HG02970 (cell line): ENCODE results near the gene PCAT6.
"Not testable (repeated sequence)": the region's sequence is repeated elsewhere in the genome, so short reads cannot be mapped to it uniquely, and the experiment has no call there.

Source experiments
- ATAC-seq: cut with Tn5 transposase; IDR thresholded peaks from one replicate; pipeline ENCODE4 v1.9.1; 2021; ENCODE audit warnings: mild to moderate bottlenecking, moderate library complexity, moderate number of reproducible peaks; ENCODE audit not compliant: unreplicated experiment, low FRiP score

PCAT6 gene

DNA sequence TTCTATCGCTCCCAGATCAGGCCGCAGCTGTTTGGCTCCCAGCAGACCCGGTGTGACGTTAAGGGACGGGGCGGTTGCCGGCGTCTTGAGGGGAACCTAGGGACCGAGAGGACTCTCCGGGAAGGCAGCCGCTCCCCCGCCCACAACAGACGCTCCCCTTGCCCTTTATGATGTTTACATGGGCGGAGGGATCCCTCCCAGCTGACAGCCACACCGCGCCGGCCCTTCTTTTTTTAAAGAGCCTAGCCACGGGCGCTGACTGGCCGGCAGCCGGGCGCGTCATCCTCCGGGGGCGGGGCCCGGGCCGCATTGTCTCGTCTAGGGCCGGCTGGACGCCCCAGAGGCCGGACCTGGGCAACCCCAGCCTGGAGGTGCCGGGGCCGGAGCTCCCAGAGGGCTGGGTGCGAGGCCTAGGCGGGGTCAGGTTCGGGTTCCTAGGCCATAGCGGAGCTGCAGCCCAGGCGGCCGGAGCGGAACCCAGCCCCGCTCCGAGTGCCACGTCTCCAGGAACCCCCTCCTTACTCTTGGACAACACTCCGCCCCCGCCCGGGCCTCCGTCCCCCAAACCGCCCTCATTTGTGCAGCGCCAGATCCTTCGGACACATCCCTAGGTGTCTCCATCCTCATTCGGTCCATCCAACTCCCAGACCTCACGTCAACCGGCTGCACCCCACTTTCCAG is at the start of gene PCAT6:
PCAT6 (plus strand) TSS at position 340 of the 681 bp plus-strand sequence.
- peak; percentile 64 for ATAC-seq

DNA sequence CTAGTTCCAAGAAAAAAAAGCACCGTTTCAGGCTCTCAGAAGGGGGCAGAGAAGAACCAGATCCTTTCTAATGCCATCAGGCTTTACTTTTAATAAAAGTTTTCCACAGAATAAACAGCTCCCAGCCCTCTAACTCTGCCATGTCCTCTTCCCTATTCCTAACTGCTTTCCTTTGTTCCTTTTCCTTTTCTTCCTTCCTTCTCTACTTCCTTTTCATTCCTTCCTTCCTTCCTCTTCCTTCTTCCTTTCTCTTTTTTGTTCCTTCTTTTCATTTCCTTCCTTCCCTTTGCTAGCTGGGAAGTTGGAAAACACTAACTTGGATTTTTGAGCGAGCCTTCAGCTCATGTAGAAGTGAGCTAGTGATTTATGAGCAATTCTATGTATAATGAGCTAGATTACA is 48.7 kb upstream of the PCAT6 start:
- ATAC-seq: no peak

DNA sequence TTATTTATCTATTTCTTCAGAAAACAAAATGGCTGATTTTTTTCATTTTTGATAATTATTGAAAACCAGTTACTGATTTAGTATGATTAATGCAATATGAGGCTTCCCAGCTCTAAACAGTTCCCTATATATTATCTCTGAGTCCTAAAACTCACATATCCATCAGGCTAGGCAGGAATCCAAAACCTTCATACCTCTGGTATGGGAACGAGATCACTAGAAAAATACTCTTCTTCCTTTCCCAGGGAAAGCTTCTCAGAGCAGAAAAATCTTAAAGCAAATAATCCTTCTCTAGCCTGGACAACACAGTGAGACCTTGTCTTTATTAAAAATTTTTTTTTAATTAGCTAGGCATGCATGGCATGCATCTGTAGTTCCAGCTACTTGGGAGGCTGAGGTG is 45.0 kb upstream of the PCAT6 start:
- no peak for ATAC-seq

DNA sequence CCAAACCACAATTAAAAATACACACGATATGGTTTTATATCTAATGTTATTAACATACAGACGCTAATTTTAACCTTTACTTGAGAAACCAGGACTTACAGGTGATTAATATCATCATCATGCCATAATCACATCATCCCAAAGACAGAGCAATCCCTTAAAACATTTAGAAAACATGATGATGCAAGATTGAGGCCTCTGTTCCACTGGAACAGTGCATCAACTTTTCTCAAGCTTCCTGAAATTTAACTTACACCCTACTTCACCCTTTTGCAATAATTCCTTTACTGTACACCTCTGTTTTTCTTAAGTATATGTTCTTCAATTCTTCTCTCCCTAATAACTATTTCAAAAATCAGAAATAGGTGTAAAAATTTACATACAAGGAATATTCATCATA is 40.6 kb upstream of the PCAT6 start:
- no peak for ATAC-seq

DNA sequence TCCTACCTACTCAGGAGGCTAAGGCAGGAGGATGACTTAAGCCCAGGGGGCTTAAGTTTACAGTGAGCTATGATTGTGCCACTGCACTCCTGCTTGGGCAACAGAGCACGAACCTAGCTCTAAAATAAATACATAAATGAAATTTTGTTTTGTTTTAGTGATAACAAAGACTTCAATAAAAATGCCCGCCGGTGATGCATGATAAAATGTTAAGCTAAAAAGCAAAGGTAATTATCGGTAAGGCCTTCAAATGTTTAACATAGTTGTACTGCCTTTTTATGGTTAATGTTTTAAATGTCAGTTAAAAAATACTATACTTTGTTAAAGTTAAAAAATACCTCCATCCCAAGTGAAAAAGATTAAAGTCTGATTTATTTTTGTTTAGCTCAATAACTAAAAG is 29.6 kb upstream of the PCAT6 start:
- no peak for ATAC-seq

DNA sequence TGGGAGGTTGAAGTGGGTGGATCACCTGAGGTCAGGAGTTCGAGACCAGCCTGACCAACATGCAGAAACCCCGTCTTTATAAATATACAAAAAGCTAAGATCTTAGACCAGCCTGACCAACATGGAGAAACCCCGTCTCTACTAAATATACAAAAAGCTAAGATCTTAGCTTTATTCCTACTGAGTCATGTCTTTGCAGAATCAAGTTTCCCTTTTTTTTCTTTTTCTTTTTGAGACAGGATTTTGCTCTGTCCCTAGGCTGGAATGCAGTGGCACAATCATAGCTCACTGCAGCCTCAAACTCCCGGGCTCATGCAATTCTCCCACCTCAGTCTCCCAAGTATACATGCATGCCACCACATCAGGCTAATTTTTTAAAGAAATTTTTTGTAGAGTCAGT is 23.9 kb upstream of the PCAT6 start:
- ATAC-seq: no peak

DNA sequence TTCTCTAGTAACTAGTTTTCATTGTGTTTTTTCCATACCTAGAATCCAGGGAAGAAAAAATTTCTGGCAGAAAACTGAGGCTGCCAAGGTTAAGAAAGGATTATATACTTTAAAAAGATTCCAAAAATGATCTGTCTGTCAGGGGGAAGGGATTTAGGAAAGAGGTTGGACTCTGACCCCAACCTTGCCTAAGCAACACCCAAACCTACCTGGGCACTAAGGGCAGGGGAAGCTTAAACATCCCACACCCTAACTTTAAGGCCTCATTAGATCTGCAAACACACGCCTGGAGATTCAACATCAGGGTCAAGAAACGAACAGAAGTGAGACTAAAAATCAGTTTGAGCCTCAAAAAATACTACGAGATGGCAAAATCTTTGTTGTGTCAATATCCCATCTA is 22.0 kb upstream of the PCAT6 start:
- no peak for ATAC-seq

DNA sequence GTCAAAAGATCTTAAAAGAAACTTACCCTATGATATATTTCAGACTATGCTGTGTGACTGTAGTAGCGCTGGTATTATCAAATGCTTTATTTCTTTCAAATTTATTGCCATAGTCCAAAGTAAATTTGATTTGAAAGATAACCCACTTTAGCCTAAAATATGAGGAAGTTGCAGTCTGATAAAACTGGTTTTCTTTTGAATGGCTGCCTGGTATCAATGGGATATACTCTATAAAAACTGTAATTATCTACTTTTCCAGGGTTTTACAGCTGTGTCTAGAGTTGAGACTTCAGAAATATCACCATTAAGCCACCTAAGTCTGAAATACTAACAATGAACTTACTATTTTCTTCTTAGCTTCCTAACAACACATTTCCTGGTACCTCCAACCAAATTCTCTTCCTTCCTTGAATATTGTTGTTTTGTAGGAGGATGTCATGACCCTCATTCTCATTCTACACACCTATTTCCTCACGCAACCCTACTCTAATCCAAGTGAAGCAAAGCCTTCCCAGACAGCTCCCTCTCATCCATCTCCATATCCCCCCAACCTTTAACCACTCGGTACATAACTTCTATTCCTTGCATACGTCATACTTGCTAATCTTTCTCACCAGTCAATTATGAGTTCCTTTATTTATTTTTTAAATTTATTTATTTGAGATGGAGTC is 19.5 kb upstream of the PCAT6 start:
- ATAC-seq: no peak

DNA sequence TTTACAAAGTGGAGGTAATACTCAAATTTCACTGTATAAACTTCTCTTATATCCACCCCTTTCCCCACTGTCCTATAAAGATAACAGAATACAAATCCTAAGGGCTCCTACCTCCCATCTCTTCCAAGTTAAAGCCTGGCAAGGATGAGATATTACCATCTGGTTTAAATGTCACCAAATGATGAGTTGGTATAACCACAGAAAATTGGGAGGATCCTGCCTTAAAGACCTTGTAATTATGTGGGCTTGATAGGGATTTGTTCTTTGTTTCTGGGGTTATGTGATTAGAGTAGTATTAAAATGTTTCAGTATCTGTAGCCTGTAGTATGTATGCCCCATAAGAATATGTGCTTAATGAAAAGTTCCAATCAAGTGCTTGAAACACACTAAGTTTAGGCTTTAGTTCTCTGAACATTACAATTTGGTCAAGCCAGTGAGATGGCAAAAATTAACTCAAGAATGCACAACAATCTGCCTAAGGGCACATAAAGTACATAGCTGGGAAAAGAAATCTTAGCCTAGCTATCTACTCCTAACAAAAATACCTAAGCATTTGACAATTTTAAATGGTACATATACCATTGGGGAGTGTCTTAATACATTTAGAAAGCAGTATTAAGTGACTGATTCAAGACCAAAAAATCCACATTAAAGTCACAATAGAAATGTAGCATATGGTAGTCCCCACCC is 16.6 kb upstream of the PCAT6 start:
- ATAC-seq: no peak

DNA sequence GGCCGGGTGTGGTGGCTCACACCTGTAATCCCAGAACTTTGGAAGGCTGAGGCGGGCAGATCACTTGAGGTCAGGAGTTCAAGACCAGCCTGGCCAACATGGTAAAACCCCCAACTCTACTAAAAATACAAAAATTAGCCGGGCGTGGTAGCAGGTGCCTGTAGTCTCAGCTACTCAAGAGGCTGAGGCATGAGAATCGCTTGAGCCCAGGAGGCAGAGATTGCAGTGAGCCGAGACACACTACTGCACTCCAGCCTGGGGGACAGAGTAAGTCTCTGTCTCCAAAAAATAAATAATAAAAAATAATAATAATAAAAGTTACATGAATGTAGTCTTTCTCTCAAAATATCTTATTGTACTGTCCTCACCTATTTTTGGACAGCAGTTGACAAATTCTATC is 15.8 kb upstream of the PCAT6 start:
- ATAC-seq: not testable (repeated sequence)

DNA sequence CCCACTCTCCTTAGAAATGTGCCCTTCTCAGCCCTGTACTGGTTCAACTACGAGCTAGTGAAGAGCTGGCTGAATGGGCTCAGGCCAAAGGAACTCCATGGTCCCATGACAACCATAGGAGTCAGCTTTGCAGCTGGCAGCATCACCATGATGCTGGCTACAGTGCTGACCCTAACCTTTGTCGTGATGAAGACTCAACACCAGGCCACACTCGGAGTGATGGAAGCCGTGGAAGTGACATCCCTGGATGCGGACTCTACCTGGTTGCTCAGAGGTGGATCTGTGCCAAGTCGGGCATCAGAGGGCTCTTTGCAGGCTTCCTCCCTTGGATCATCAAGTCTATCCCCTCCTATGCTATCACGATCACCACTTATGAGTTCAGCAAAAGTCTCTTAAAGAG is 14.1 kb upstream of the PCAT6 start:
- ATAC-seq: no peak

DNA sequence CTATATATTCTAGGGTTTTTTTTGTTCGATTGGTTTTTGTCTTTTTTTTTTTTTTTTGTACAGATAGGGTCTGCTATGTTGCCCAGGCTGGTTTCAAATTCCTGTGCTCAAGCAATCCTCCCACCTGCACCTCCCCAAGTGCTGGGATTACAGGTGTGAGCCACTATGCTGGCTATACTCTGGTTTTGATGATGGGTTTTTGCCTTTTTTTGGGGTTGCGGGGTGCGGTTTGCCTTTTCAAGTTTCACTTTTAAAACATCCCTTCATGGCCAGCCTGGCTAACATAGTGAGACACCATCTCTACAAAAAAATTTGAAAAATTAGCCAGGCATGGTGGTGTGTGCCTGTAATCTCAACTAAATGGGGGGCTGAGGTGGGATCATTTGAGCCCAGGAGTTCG is 12.5 kb upstream of the PCAT6 start:
- ATAC-seq: no peak

DNA sequence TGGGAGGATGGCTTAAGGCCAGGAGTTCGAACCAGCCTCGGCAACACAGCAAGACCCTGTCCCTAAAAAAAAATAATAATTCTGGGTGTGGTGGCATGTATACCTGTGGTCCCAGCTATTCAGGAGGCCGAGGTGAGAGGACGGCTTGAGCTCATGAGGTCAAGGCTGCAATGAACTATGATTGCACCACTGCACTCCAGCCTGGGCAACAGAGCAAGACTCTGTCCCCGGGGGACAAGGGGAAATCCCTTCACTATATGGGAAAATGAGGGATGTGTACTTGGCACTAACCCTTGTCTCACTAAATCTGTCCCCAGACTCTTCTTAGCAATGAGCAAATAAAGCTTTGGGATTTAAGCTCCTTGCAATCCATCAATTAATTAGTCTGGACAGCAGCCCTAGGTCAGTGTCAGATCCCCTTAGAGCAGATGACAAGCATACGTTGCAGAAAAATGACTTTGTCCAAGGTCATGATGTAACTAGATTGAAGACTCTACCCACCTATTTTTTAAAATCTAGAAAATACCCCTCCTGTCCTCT is 11.9 kb upstream of the PCAT6 start:
- no peak for ATAC-seq

DNA sequence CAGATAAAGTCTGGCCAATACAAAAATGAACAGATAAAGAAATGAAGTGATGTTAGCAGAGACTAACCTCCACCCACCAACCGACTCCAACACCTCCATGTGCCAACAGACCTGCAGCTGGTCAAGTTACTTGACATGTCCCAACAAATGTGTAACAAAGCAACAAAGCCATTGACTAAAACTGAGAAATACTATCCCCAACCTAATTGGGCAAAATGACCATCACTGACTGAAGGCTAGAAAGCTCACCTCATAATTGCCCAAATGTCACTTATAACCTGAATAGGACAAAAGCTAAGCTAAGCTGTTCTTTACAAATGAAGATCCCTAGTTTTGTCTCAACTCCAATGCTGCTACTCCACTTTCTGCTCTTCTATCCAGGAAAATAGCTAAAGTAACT is 10.0 kb upstream of the PCAT6 start:
- no peak for ATAC-seq

DNA sequence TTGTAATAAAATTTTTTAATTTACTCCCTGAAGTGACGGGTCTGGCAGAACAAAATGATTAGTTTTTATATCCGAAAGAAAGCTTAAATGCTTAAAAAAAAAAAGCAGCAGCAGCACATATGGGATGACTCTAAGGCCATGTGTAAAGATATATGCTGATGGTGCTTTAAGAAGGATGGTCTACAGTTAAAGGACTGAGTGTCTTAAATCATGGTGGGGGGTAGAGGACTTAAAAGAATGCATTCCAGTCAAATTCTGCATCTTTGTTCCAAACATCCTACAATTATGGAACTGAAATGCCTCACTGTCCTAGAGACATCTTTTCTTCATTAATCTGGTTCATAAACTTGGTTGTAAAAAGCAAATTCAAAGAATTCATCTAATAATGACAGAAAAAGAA is 9.6 kb upstream of the PCAT6 start:
- no peak for ATAC-seq

DNA sequence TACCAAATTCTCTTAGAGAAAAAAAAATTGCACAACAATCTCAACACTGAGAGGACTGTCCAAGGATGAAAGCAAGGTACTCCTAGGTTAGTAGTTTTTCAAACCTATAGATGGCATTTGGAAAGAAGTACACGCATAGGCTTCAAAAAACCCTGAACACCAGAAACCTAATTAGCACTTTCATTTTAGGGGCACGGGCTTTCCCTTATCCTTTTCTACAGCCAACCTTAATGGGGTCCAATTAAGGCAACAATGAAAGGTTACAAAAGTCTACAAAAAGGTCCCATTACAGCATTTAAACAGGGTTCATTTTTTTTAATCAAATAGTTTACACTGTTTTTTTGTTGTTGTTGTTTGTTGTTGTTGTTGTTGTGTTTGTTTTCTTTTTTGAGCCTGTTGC is 8.7 kb upstream of the PCAT6 start:
- ATAC-seq: no peak

DNA sequence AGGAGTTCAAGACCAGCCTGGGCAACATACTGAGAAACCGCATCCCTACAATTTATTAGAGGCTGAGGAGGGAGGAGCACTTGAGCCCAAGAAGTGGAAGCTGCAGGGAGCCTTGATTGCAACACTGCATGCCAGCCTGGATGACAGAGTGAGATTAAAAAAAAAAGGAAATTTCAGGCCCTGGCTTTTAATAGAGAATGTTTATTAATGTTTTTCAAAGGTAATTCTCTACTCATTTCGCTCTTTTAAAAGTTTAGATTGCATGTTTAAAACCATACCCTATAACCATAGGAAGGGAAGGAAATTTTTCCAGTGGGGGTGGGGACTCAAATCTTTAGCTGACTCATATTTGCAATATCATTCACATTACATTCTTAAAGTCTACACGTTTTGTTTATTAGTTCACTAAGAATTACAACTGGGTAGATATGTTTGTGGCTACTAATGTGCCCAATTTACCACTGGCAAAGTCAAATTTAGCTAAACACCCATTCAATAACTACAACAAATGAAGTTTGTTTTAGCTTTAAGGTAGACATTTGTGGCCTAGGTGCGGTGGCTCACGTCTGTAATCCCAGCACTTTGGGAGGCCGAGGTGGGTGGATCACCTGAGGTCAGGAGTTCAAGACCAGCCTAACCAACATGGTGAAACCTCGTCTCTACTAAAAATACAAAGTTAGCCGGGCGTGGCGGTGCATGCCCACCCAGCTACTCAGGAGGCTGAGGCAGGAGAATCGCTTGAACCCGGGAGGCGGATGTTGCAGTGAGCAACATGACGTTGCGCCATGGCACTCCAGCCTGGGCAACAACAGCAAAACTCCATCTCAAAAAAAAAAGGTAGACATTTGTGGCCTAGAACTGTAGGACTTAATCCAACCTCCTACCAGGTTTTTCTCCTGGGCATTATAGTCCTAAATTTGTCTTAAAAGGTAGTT is 7.5 kb upstream of the PCAT6 start:
- no peak for ATAC-seq

DNA sequence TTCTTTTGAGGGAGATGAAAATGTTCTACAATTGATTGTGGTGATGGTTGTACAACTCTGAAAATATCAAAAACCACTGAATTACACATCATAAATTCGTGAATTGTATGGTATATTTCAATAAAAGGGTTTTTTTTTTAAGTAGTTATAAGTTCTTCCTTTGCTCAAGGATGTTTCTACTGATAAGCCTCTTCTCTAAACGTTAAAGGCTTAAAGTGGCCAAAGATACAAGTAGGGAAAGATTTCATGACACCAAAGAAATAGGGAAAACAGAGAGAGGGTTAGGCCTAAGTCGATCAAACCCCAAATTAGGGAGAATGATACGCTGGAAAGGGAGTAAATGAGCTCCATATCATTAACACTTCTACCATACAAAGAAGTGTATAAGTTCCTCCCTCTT is 6.6 kb upstream of the PCAT6 start:
- ATAC-seq: no peak

DNA sequence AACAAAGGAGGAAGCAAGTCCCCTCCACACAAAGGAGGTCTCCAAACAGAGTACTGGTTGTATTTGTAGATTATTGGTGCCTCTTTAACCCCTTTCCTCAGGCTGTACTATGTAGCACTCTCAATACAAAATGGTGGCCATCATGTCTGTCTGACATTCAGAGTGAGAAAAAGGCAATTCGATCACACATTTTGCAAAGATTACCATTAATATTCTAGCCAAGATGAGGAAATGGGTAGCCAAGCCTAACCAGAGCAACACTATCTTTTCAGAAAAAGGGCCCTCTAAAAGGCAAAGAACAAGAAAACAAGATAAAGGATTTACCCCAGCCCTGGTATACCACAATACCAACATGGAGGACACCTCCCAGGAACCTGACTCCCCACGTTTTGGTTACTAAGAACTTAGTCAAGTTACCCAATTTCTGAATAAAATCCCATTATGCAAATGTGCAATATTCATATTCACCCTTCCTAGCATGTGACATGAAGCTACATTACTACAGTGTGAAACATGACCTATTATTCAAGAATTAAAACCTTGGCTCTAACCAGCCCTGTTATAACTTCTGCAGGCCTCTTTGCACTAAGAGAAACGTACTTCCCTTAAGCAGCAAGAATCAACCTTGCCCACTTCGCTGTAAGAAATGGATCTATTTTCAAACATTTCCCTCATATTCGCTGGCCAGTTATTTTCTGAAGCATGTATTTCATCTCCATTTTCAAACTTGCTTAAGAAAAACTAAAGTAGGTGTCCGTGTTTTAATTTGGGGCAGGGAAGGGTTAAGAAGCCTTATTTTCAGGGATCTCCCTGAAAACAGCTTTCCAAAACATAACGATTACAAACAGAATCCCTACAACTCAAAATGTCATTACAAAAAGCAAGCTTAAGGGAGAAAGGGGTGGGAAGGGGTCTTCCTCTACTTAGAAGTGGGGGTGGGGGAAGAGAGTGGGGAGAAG is 4.6 kb upstream of the PCAT6 start:
- no peak for ATAC-seq
